Brain pericyte (primary cell): ENCODE data around the gene PCSK1N.
"Not testable (repeated sequence)": the region's sequence is repeated elsewhere in the genome, so short reads cannot be mapped to it uniquely, and the experiment has no call there.

Experiments
- DNase-seq: peaks from one replicate; pipeline ENCODE4 v3.0.0-alpha.2; 2012; ENCODE audit warnings: low read depth, low spot score

Gene PCSK1N

GRCh38 chrX:48835524-48836329 is at the start of gene PCSK1N:
PCSK1N (minus strand) TSS chrX:48835610; CDS start chrX:48835532, 78 bp downstream.
- no peak for DNase-seq

- no peak for DNase-seq
These were observed 48.3 kb upstream of the PCSK1N start for GRCh38 chrX:48883729-48884128.

DNA sequence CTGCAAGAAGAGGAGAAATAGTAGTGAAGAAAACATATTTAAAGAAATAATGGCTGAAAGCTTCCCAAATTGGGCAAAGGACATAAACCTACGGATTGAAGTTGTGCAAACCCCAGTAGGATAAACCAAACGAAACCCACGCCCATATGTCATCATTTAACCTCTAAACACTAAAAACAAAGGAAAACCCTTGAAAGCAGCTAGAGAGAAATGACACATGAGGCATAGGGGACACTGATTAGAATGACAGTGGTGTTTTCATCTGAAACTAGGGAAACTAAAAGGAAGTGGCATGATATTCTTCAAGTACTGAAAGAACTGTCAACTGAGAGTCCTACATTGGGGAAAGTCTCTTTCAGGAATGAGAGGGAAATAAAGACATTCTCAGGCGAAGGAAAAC is 41.5 kb upstream of the PCSK1N start:
- not testable (repeated sequence) for DNase-seq

DNA sequence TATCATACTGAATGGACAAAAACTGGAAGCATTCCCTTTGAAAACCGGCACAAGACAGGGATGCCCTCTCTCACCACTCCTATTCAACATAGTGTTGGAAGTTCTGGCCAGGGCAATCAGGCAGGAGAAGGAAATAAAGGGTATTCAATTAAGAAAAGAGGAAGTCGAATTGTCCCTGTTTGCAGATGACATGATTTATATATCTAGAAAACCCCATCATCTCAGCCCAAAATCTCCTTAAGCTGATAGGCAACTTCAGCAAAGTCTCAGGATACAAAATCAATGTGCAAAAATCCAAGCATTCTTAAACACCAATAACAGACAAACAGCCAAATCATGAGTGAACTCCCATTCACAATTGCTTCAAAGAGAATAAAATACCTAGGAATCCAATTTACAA is 36.6 kb upstream of the PCSK1N start:
- DNase-seq, result not testable (repeated sequence)

GRCh38 chrX:48864210-48864609 is 28.8 kb upstream of the PCSK1N start:
- DNase-seq, result no peak

- DNase-seq, result no peak
These were observed 19.5 kb upstream of the PCSK1N start for GRCh38 chrX:48854898-48855297.

- not testable (repeated sequence) for DNase-seq
These were observed 18.9 kb upstream of the PCSK1N start for GRCh38 chrX:48854121-48854804.

- not testable (repeated sequence) for DNase-seq
These were observed 18.1 kb upstream of the PCSK1N start for GRCh38 chrX:48853494-48853893.

GRCh38 chrX:48852857-48853256 is 17.4 kb upstream of the PCSK1N start:
- no peak for DNase-seq

- no peak for DNase-seq
These were observed 13.4 kb upstream of the PCSK1N start for GRCh38 chrX:48848847-48849246.

GRCh38 chrX:48839686-48840085 is 4.3 kb upstream of the PCSK1N start:
- no peak for DNase-seq

GRCh38 chrX:48834383-48834709 is 1.1 kb downstream of the PCSK1N start:
- DNase-seq, result no peak

GRCh38 chrX:48833542-48834138 is 1.8 kb downstream of the PCSK1N start:
- DNase-seq, result no peak

- DNase-seq, result no peak
These were observed 3.5 kb downstream of the PCSK1N start for GRCh38 chrX:48831909-48832291.

DNA sequence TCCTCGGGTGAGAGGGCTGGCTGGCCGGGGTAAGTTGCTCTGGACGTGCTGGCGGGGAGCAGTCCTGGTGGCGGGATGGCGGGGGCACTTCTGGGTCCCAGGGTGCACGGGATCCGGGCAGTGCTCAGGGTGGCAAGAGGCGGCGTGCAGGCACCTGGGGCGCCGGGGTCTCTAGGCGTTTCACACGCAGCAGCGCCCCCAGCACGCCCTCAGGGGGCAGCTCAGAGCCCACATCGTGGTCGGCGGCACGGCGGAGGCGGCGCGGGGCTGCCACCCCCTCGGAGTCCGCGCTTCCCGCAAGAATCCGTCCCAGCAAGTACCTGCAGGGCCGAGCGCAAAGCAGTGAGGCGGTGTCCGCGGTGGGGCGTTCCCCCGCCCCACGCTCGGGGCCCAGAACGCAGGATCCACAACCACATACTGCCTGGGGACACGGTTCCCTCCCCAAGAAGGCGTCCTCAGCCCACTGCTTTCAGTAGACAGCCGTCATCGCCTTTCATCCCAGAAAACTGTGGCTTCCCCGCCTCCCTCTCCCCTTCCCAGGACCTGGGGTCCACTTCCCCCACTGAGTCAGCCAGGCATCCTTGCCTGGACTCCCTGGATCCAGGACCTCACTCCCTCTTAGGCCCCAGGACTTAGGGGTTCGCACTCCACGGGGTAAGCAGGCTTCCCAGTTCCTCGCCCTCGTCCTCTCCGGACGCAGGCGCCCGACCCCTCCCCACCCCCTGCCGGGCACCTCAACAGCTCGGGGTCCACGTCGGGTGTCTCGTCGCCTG is 4.1 kb downstream of the PCSK1N start:
- no peak for DNase-seq

- DNase-seq, result no peak
These were observed 6.2 kb downstream of the PCSK1N start for GRCh38 chrX:48829016-48829735.

DNA sequence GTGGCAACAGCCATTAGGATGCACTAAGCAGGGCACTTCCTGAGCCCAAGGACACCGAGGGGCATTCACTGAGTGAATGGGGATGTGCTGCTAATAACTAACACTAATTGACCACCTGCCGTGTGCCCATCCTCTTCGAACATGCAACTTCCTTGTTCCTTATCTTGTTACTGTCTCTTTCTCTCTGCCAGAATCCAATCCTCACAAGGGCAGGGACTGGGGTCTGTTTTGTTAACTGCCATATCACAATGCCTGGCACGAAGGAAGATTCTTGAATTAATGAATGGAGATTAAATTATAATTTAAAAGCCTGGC is 7.8 kb downstream of the PCSK1N start:
- no peak for DNase-seq

- no peak for DNase-seq
These were observed 8.3 kb downstream of the PCSK1N start for GRCh38 chrX:48826876-48827653.

- DNase-seq, result no peak
These were observed 9.1 kb downstream of the PCSK1N start, which contains the start of gene ERAS for GRCh38 chrX:48826135-48826875. ERAS (plus strand) TSS chrX:48826513; CDS start chrX:48829124, 2,611 bp downstream.

DNA sequence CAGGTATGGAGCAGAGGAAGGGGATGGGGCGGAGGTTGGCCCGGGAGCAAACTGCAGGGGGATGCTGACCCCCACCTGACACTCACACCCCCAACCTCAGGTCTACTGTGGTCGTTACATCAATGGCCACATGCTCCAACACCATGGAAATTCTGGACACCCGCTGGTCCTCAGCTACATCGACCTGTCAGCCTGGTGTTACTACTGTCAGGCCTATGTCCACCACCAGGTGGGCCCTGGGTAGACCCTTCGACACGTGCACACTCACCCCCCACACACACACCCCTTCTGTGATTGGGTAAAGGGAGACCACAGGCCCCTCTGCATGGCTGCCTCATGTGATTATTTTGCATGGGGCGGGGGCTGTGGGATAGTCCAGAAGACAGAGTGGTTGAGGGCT is 11.3 kb downstream of the PCSK1N start:
- DNase-seq, result no peak
